Measurements from ENCODE around the gene PSTPIP2.

DNA sequence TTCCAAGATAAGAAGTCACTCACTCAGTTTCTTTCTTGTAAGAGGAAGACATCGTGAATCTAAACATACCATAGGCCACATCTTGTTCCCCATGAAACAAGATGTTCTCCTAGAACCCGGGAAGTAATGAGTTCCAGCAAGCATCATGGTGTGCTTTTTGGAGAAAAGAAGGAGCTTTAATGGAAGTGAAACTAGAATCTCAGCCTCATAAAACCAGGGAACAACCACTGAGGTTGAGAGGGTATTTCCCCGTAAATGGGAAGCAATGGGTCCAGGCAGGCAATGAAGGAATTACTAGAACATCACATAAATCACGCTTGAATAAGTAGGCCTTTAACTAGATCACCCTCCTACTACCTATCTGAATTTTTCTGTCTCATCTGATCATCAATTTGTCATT is 40.3 kb downstream of the PSTPIP2 start:
- TF ChIP-seq, protein P1, sequence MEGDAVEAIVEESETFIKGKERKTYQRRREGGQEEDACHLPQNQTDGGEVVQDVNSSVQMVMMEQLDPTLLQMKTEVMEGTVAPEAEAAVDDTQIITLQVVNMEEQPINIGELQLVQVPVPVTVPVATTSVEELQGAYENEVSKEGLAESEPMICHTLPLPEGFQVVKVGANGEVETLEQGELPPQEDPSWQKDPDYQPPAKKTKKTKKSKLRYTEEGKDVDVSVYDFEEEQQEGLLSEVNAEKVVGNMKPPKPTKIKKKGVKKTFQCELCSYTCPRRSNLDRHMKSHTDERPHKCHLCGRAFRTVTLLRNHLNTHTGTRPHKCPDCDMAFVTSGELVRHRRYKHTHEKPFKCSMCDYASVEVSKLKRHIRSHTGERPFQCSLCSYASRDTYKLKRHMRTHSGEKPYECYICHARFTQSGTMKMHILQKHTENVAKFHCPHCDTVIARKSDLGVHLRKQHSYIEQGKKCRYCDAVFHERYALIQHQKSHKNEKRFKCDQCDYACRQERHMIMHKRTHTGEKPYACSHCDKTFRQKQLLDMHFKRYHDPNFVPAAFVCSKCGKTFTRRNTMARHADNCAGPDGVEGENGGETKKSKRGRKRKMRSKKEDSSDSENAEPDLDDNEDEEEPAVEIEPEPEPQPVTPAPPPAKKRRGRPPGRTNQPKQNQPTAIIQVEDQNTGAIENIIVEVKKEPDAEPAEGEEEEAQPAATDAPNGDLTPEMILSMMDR (IDR thresholded peaks at IDR 0.05; ENCODE audit: insufficient read depth, low read length, poor library complexity, severe bottlenecking) = no peak
- no peak for TF ChIP-seq EZH2phosphoT487 (conservative IDR thresholded peaks at IDR 0.05; ENCODE audit: low read length)

Measured in SU-DHL-6 (cell line).